Measurements from ENCODE around the gene GTF2H4.
"Not testable (repeated sequence)": the region's sequence is repeated elsewhere in the genome, so short reads cannot be mapped to it uniquely, and the experiment has no call there.

GTF2H4 gene

DNA sequence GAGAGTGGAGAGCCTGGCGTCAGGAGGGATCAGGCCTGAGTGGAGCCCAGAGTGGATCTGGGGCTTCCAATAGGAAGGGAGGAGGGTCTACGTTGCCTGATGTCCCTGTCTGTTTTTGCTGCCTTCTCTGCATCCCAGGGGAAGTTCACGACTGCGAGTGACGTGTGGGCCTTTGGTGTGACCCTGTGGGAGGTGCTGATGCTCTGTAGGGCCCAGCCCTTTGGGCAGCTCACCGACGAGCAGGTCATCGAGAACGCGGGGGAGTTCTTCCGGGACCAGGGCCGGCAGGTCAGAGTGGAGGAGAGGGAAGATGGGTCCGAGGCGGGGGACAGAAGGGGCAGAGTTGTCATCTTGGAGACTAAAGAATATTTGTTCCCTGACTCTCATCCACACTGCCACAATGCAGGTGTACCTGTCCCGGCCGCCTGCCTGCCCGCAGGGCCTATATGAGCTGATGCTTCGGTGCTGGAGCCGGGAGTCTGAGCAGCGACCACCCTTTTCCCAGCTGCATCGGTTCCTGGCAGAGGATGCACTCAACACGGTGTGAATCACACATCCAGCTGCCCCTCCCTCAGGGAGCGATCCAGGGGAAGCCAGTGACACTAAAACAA, 9.2 kb upstream of the GTF2H4 start:
- no peaks in the 10 kb centered on the region for H3K9me2 ChIP-seq (replicated peaks; ENCODE audit: low read depth, low read length)
- no peaks in the 10 kb centered on the region for H3K4me1 ChIP-seq (ENCODE audit: insufficient read depth, low read length, poor library complexity, severe bottlenecking)
- no peak overlapping the region for H3K4me3 ChIP-seq (ENCODE audit: low read length, poor library complexity, severe bottlenecking)
- TF ChIP-seq EZH2phosphoT487 (IDR thresholded peaks at IDR 0.05; ENCODE audit: borderline replicate concordance): no peak
- TF ChIP-seq, protein P1, sequence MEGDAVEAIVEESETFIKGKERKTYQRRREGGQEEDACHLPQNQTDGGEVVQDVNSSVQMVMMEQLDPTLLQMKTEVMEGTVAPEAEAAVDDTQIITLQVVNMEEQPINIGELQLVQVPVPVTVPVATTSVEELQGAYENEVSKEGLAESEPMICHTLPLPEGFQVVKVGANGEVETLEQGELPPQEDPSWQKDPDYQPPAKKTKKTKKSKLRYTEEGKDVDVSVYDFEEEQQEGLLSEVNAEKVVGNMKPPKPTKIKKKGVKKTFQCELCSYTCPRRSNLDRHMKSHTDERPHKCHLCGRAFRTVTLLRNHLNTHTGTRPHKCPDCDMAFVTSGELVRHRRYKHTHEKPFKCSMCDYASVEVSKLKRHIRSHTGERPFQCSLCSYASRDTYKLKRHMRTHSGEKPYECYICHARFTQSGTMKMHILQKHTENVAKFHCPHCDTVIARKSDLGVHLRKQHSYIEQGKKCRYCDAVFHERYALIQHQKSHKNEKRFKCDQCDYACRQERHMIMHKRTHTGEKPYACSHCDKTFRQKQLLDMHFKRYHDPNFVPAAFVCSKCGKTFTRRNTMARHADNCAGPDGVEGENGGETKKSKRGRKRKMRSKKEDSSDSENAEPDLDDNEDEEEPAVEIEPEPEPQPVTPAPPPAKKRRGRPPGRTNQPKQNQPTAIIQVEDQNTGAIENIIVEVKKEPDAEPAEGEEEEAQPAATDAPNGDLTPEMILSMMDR (conservative IDR thresholded peaks at IDR 0.05; ENCODE audit: low read length): no peak
- H3K79me2 ChIP-seq (ENCODE audit: insufficient read depth, low read length): no peaks in the 10 kb centered on the region
- H3K36me3 ChIP-seq (ENCODE audit: insufficient read depth, low read length): no peaks in the 10 kb centered on the region
- H2AFZ ChIP-seq (ENCODE audit: low read length): no peak overlapping the region
- H3F3A ChIP-seq (ENCODE audit: low read depth): no peaks in the 10 kb centered on the region
- no peaks in the 10 kb centered on the region for H4K20me1 ChIP-seq (ENCODE audit: insufficient read depth, low read length, poor library complexity, severe bottlenecking)
- H3K4me2 ChIP-seq (ENCODE audit: low read depth, low read length, poor library complexity, severe bottlenecking): no peak overlapping the region
- no peaks in the 10 kb centered on the region for H3K27me3 ChIP-seq (ENCODE audit: insufficient read depth, low read length, poor library complexity, severe bottlenecking)
- no peak overlapping the region for H3K9ac ChIP-seq (ENCODE audit: low read depth, low read length, poor library complexity, severe bottlenecking)
- no peaks in the 10 kb centered on the region for H3K9me3 ChIP-seq (ENCODE audit: insufficient read depth, low read depth, low read length)

GRCh38 chr6:30900863-30901417, 7.1 kb upstream of the GTF2H4 start:
- H2AFZ ChIP-seq (ENCODE audit: low read length): no peak overlapping the region
- no peak for TF ChIP-seq EZH2phosphoT487 (IDR thresholded peaks at IDR 0.05; ENCODE audit: borderline replicate concordance)
- TF ChIP-seq, protein P1 (conservative IDR thresholded peaks at IDR 0.05; ENCODE audit: low read length): no peak

DNA sequence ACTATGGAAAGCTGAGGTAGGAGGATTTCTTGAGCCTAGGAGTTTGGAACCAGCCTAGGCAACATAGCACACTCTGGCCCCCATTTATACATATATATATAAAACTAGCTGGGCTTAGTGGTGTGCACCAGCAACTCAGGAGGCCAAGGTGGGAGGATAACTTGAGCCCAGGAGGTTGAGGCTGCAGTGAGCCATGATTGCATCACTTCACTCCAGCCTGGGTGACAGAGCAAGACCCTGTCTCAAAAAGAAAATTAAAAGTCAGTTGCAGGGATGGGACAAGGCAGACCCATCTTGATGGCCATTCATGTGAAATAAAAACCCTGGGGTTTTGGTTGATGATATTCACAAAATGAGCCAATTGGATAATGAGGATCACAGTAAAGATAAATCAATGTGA, 6.6 kb upstream of the GTF2H4 start:
- no peaks in the 10 kb centered on the region for H3K4me1 ChIP-seq (ENCODE audit: insufficient read depth, low read length, poor library complexity, severe bottlenecking)
- H3K9me3 ChIP-seq (ENCODE audit: insufficient read depth, low read depth, low read length): no peaks in the 10 kb centered on the region
- H3K27me3 ChIP-seq (ENCODE audit: insufficient read depth, low read length, poor library complexity, severe bottlenecking): no peaks in the 10 kb centered on the region
- no peak overlapping the region for H3K4me3 ChIP-seq (ENCODE audit: low read length, poor library complexity, severe bottlenecking)
- no peaks in the 10 kb centered on the region for H4K20me1 ChIP-seq (ENCODE audit: insufficient read depth, low read length, poor library complexity, severe bottlenecking)
- H3K36me3 ChIP-seq (ENCODE audit: insufficient read depth, low read length): no peaks in the 10 kb centered on the region
- H3K79me2 ChIP-seq (ENCODE audit: insufficient read depth, low read length): no peaks in the 10 kb centered on the region
- H3K4me2 ChIP-seq (ENCODE audit: low read depth, low read length, poor library complexity, severe bottlenecking): no peak overlapping the region
- no peaks in the 10 kb centered on the region for H3F3A ChIP-seq (ENCODE audit: low read depth)
- no peaks in the 10 kb centered on the region for H3K9me2 ChIP-seq (replicated peaks; ENCODE audit: low read depth, low read length)
- no peak overlapping the region for H2AFZ ChIP-seq (ENCODE audit: low read length)
- no peak overlapping the region for H3K9ac ChIP-seq (ENCODE audit: low read depth, low read length, poor library complexity, severe bottlenecking)
- TF ChIP-seq, protein P1 (conservative IDR thresholded peaks at IDR 0.05; ENCODE audit: low read length): no peak
- TF ChIP-seq EZH2phosphoT487 (IDR thresholded peaks at IDR 0.05; ENCODE audit: borderline replicate concordance): no peak

More at GRCh38 chr6:30900863-30901417, 7.1 kb upstream of the GTF2H4 start:
- H3K79me2 ChIP-seq (ENCODE audit: insufficient read depth, low read length): no peaks in the 10 kb centered on the region
- no peaks in the 10 kb centered on the region for H3K4me1 ChIP-seq (ENCODE audit: insufficient read depth, low read length, poor library complexity, severe bottlenecking)
- no peaks in the 10 kb centered on the region for H3F3A ChIP-seq (ENCODE audit: low read depth)
- H3K4me2 ChIP-seq (ENCODE audit: low read depth, low read length, poor library complexity, severe bottlenecking): no peak overlapping the region
- no peak overlapping the region for H3K9ac ChIP-seq (ENCODE audit: low read depth, low read length, poor library complexity, severe bottlenecking)
- H3K36me3 ChIP-seq (ENCODE audit: insufficient read depth, low read length): no peaks in the 10 kb centered on the region
- H3K9me2 ChIP-seq (replicated peaks; ENCODE audit: low read depth, low read length): no peaks in the 10 kb centered on the region
- no peaks in the 10 kb centered on the region for H4K20me1 ChIP-seq (ENCODE audit: insufficient read depth, low read length, poor library complexity, severe bottlenecking)
- no peaks in the 10 kb centered on the region for H3K9me3 ChIP-seq (ENCODE audit: insufficient read depth, low read depth, low read length)
- no peaks in the 10 kb centered on the region for H3K27me3 ChIP-seq (ENCODE audit: insufficient read depth, low read length, poor library complexity, severe bottlenecking)
- H3K4me3 ChIP-seq (ENCODE audit: low read length, poor library complexity, severe bottlenecking): no peak overlapping the region

DNA sequence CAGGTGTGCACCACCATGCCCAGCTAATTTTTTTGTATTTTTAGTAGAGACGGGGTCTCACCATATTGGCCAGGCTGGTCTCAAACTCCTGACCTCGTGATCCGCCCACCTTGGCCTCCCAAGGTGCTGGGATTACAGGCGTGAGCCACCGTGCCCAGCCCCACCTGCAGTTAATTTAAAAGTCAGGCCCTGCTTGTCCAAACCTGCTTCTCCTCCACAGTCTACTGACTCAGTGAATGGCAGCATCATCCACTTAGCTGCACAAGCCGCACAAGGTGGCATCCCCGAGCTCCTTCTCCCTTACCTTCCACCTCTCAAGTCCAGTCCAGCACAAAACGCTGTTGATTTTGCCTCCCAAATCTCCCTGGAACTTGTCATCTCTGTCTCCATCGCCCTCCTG, 5.8 kb upstream of the GTF2H4 start:
- H3K36me3 ChIP-seq (ENCODE audit: insufficient read depth, low read length); H3K9me2 ChIP-seq (replicated peaks; ENCODE audit: low read depth, low read length); H3K9me3 ChIP-seq (ENCODE audit: insufficient read depth, low read depth, low read length); H3K4me2 ChIP-seq (ENCODE audit: low read depth, low read length, poor library complexity, severe bottlenecking); H3F3A ChIP-seq (ENCODE audit: low read depth); H3K27me3 ChIP-seq (ENCODE audit: insufficient read depth, low read length, poor library complexity, severe bottlenecking); H4K20me1 ChIP-seq (ENCODE audit: insufficient read depth, low read length, poor library complexity, severe bottlenecking); H3K9ac ChIP-seq (ENCODE audit: low read depth, low read length, poor library complexity, severe bottlenecking); H3K4me1 ChIP-seq (ENCODE audit: insufficient read depth, low read length, poor library complexity, severe bottlenecking); H3K4me3 ChIP-seq (ENCODE audit: low read length, poor library complexity, severe bottlenecking); H3K79me2 ChIP-seq (ENCODE audit: insufficient read depth, low read length): not testable (repeated sequence)
- peak overlapping the region; percentile 15; the same call in 1 of the 2 replicates for H2AFZ ChIP-seq (ENCODE audit: low read length)

Measured in Loucy (cell line).